Measurements from ENCODE around the gene CCDC8. TPM values are rescaled to one million over a fixed set of nuclear protein-coding genes. Genes with fewer than 3 reads are reported as not detected.
A peak's percentile ranks its signal among the peaks of the same experiment; 100 is the strongest.
"Not testable (repeated sequence)": the region's sequence is repeated elsewhere in the genome, so short reads cannot be mapped to it uniquely, and the experiment has no call there.

The CCDC8 gene
- total RNA-seq, 3 donors from 2014 or later, result 0.05 to 0.08 TPM; not detected in 1

- peak overlapping the region; percentile 49 for H3K4me3 Mint-ChIP-seq
- ATAC-seq (peak; percentile 19 to 34), DNase-seq (no peak)
- no peaks in the 10 kb centered on the region for H3K9me3 Mint-ChIP-seq
- H3K36me3 Mint-ChIP-seq (ENCODE audit: insufficient read depth), result no peaks in the 10 kb centered on the region
- H3K4me1 Mint-ChIP-seq (ENCODE audit: low read depth), result peaks cover 17% of the 10 kb centered on the region
- H3K27me3 Mint-ChIP-seq (ENCODE audit: low read depth), result peaks cover 76% of the 10 kb centered on the region
Measured at GRCh38 chr19:46404055-46404752, 9.2 kb downstream of the CCDC8 start.

DNA sequence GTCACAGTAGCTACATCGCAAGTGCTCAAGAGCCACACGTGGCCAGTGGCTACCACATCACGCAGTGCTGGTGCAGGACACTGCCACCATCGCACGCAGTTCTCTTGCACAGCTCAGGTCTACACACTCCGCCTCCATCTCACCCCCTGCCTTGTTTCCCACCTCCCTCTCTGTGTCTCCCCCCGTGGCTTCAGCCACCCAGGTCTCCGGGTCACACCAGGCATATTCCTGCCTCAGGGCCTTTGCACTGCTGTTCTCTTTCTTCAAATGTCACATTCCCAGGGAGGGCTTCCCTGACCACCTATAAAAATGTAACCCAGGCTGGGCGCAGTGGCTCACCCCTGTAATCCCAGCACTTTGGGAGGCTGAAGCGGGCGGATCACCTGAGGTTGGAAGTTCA is 10.6 kb downstream of the CCDC8 start:
- no peaks in the 10 kb centered on the region for H3K36me3 Mint-ChIP-seq (ENCODE audit: insufficient read depth)

GRCh38 chr19:46397801-46398479 is 15.4 kb downstream of the CCDC8 start:
- H3K4me3 Mint-ChIP-seq; H3K9me3 Mint-ChIP-seq; ATAC-seq; DNase-seq; H3K36me3 Mint-ChIP-seq (ENCODE audit: insufficient read depth); H3K4me1 Mint-ChIP-seq (ENCODE audit: low read depth): not testable (repeated sequence)
- peaks cover 33% of the 10 kb centered on the region for H3K27me3 Mint-ChIP-seq (ENCODE audit: low read depth)

More for the DNA sequence above, 10.6 kb downstream of the CCDC8 start:
- Mint-ChIP-seq H3K4me3 (no peak overlapping the region), H3K27me3 (ENCODE audit: low read depth) (peaks cover 71% of the 10 kb centered on the region), H3K9me3 (no peaks in the 10 kb centered on the region), H3K4me1 (ENCODE audit: low read depth) (peaks cover 13% of the 10 kb centered on the region)
- ATAC-seq (no peak), DNase-seq (no peak)

GRCh38 chr19:46394402-46394797 is 19.0 kb downstream of the CCDC8 start:
- no peaks in the 10 kb centered on the region for H3K9me3 Mint-ChIP-seq
- no peak for ATAC-seq
- no peak for DNase-seq
- peaks cover 12% of the 10 kb centered on the region for H3K36me3 Mint-ChIP-seq (ENCODE audit: insufficient read depth)
- H3K27me3 Mint-ChIP-seq (ENCODE audit: low read depth), result peaks cover 12% of the 10 kb centered on the region
- no peak overlapping the region for H3K4me3 Mint-ChIP-seq
- peaks cover 5% of the 10 kb centered on the region for H3K4me1 Mint-ChIP-seq (ENCODE audit: low read depth)

- H3K36me3 Mint-ChIP-seq (ENCODE audit: insufficient read depth), result peaks cover 14% of the 10 kb centered on the region
- H3K27me3 Mint-ChIP-seq (ENCODE audit: low read depth), result peaks cover 8% of the 10 kb centered on the region
- H3K9me3 Mint-ChIP-seq, result no peaks in the 10 kb centered on the region
- no peak for ATAC-seq
- no peak for DNase-seq
- no peak overlapping the region for H3K4me3 Mint-ChIP-seq
- H3K4me1 Mint-ChIP-seq (ENCODE audit: low read depth), result peaks cover 5% of the 10 kb centered on the region
Measured at GRCh38 chr19:46393456-46394401, 19.6 kb downstream of the CCDC8 start.

GRCh38 chr19:46392837-46393236 is 20.5 kb downstream of the CCDC8 start:
- Mint-ChIP-seq H3K27me3 (ENCODE audit: low read depth) (peaks cover 4% of the 10 kb centered on the region), H3K4me1 (ENCODE audit: low read depth) (peaks cover 5% of the 10 kb centered on the region), H3K4me3 (no peak overlapping the region), H3K9me3 (no peaks in the 10 kb centered on the region), H3K36me3 (ENCODE audit: insufficient read depth) (peaks cover 16% of the 10 kb centered on the region)
- DNase-seq (no peak), ATAC-seq (no peak)

DNA sequence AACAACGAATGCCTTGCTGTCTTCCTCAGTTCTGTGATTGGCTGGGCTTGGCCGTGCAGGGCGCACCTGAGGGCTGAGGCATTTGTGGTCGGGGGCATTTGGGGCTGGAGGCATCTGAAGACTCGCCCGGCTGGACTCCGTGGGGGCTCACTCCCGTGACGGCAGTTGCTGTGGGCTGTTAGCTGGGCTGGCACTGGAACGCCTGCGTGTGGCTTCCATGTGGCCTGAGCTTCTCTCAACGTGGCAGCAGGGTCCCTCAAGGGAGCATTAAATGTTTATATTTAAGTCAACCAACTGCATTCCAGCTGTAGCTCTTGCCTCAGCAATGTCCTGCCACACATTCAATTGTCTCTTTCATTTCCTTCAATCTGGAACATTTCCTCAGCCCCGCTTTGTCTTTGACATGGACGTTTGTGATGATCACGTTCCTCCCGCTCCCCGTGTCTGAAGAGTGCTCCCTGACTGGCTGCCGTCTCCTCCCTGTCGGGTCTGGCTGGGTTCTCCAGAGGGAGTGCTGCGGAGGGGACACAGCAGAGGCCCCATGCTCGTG is 21.0 kb downstream of the CCDC8 start:
- no peaks in the 10 kb centered on the region for H3K9me3 Mint-ChIP-seq
- peaks cover 21% of the 10 kb centered on the region for H3K36me3 Mint-ChIP-seq (ENCODE audit: insufficient read depth)
- H3K4me1 Mint-ChIP-seq (ENCODE audit: low read depth), result peaks cover 5% of the 10 kb centered on the region
- no peak overlapping the region for H3K4me3 Mint-ChIP-seq
- H3K27me3 Mint-ChIP-seq (ENCODE audit: low read depth), result no peaks in the 10 kb centered on the region
- no peak for DNase-seq
- ATAC-seq, result no peak

GRCh38 chr19:46391296-46392251 is 21.8 kb downstream of the CCDC8 start:
- Mint-ChIP-seq H3K4me1 (ENCODE audit: low read depth) (peaks cover 5% of the 10 kb centered on the region), H3K4me3 (no peak overlapping the region), H3K9me3 (no peaks in the 10 kb centered on the region), H3K27me3 (ENCODE audit: low read depth) (no peaks in the 10 kb centered on the region), H3K36me3 (ENCODE audit: insufficient read depth) (peaks cover 27% of the 10 kb centered on the region)
- ATAC-seq, result no peak
- no peak for DNase-seq

DNA sequence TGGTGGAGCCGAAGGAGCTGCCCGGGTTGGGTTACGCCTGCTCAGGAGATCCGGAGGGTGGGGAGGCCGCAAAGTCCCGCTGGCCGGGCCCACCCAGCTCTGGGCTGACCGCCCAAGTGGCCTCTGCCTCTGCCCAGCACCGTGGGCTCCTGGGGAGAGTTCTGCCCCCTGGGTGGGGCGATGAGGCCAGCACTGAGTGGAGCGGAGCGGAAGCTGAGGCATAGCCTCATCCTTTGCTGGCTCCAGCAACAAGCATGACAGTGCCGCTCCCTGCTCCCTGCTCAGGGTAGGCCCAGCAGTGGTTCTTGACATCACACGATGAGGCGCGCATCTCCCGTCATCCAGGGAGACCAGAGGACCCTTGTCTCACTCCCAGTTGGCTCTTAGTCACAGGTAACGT is 22.5 kb downstream of the CCDC8 start:
- H3K27me3 Mint-ChIP-seq (ENCODE audit: low read depth), result no peaks in the 10 kb centered on the region
- DNase-seq (no peak), ATAC-seq (no peak)
- peaks cover 27% of the 10 kb centered on the region for H3K36me3 Mint-ChIP-seq (ENCODE audit: insufficient read depth)
- H3K4me1 Mint-ChIP-seq (ENCODE audit: low read depth), result peaks cover 5% of the 10 kb centered on the region
- no peaks in the 10 kb centered on the region for H3K9me3 Mint-ChIP-seq
- no peak overlapping the region for H3K4me3 Mint-ChIP-seq

DNA sequence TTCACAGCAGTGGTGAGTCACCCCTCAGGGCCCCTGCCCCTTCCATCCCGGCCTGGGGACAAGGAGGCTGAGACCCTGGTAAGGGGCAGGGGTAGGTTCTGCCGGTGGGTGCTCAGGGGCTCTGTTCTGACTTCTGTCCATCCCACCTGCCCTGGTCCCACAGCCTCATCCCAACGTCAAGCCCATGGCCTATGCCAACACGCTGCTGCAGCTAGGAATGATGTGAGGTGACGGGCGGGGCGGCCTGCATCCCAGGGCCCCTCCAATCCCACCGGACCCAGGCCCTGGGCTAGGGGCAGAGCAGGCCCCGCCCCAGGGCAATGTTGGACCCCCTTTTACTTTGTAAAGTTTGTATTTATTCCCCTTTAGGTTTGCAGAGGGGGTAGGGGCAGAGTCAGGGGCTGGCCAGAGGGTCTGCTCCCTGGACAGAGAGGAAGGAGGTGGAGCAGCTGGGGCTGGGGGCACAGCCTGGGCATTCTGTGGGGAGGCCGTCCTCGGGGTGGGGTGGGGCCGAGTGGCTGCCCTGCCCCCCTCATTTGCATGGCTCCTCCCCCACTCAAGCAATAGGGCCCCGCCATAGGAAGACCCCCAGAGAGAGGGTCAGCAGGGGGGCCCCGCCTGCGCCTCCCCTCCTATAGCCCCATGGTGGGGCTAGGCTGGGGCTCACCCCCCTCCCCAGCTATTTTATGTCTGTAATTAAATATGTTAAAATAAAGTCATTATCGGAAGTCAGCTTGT is 23.1 kb downstream of the CCDC8 start:
- peaks cover 27% of the 10 kb centered on the region for H3K36me3 Mint-ChIP-seq (ENCODE audit: insufficient read depth)
- DNase-seq (no peak), ATAC-seq (peak; percentile 42 to 51)
- H3K9me3 Mint-ChIP-seq, result no peaks in the 10 kb centered on the region
- no peak overlapping the region for H3K4me3 Mint-ChIP-seq
- H3K4me1 Mint-ChIP-seq (ENCODE audit: low read depth), result peaks cover 5% of the 10 kb centered on the region
- no peaks in the 10 kb centered on the region for H3K27me3 Mint-ChIP-seq (ENCODE audit: low read depth)

GRCh38 chr19:46388311-46389095 is 24.9 kb downstream of the CCDC8 start:
- H3K36me3 Mint-ChIP-seq (ENCODE audit: insufficient read depth), result peaks cover 37% of the 10 kb centered on the region
- H3K4me3 Mint-ChIP-seq, result no peak overlapping the region
- DNase-seq (no peak), ATAC-seq (no peak)
- peaks cover 3% of the 10 kb centered on the region for H3K4me1 Mint-ChIP-seq (ENCODE audit: low read depth)
- no peaks in the 10 kb centered on the region for H3K27me3 Mint-ChIP-seq (ENCODE audit: low read depth)
- no peaks in the 10 kb centered on the region for H3K9me3 Mint-ChIP-seq

GRCh38 chr19:46387713-46388130 is 25.6 kb downstream of the CCDC8 start:
- ATAC-seq (no peak), DNase-seq (no peak)
- H3K4me1 Mint-ChIP-seq (ENCODE audit: low read depth), result peaks cover 3% of the 10 kb centered on the region
- H3K36me3 Mint-ChIP-seq (ENCODE audit: insufficient read depth), result peaks cover 36% of the 10 kb centered on the region
- H3K9me3 Mint-ChIP-seq, result no peaks in the 10 kb centered on the region
- H3K27me3 Mint-ChIP-seq (ENCODE audit: low read depth), result no peaks in the 10 kb centered on the region
- no peak overlapping the region for H3K4me3 Mint-ChIP-seq
